B cell (primary cell): ENCODE data around the gene LYSMD2.

Experiments
- EZH2 ChIP-seq: IDR thresholded peaks from 2 replicates; pipeline ENCODE4 v1.6.1; 2012; ENCODE audit warnings: borderline replicate concordance, low read depth, mild to moderate bottlenecking, moderate library complexity, low read length; ENCODE audit not compliant: insufficient read depth, poor library complexity, severe bottlenecking
- TF ChIP-seq, protein P1 (sequence below): fragments of 200-600 bp; IDR thresholded peaks from one replicate; pipeline ENCODE4 v1.8.0; 2022; ENCODE audit warnings: antibody characterized with exemption, mild to moderate bottlenecking

DNA sequence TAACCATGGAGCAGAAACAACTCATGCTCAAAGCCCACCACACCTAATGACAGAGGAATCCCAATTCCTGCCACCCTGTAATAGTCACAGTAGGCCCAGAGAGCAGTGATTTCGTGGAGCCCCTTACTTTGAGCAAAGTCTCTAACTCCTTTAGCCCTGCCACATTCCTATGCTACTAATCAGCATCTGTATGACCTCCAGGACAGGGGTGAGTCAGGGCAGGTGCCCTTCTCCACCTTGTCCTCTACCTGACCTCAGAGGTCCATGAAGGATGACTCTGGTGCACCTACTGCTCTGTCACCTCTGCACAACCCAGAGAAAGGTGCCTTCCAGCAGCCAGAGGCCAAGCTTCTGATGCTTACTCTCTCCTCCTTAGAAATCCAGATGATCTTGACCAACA is 62.2 kb downstream of the LYSMD2 start:
- TF ChIP-seq, protein P1, sequence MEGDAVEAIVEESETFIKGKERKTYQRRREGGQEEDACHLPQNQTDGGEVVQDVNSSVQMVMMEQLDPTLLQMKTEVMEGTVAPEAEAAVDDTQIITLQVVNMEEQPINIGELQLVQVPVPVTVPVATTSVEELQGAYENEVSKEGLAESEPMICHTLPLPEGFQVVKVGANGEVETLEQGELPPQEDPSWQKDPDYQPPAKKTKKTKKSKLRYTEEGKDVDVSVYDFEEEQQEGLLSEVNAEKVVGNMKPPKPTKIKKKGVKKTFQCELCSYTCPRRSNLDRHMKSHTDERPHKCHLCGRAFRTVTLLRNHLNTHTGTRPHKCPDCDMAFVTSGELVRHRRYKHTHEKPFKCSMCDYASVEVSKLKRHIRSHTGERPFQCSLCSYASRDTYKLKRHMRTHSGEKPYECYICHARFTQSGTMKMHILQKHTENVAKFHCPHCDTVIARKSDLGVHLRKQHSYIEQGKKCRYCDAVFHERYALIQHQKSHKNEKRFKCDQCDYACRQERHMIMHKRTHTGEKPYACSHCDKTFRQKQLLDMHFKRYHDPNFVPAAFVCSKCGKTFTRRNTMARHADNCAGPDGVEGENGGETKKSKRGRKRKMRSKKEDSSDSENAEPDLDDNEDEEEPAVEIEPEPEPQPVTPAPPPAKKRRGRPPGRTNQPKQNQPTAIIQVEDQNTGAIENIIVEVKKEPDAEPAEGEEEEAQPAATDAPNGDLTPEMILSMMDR = no peak
- TF ChIP-seq EZH2 = no peak
